K562 (cell line): ENCODE data around the gene WDR45B. TPM values are rescaled to one million over a fixed set of nuclear protein-coding genes. Genes with fewer than 3 reads are reported as not detected.

ENCODE experiments used
- ATF7 ChIP-seq: fragments of 450-650 bp; IDR thresholded peaks from 2 replicates; pipeline ENCODE4 v1.7.1; 2014; ENCODE audit warnings: mild to moderate bottlenecking, moderate library complexity
- FOXP1 ChIP-seq: sonication (generic); formaldehyde crosslinking; IDR thresholded peaks from 2 replicates; pipeline ENCODE4 v1.8.0; 2022; ENCODE audit warnings: mild to moderate bottlenecking, missing genetic modification reagents
- HNRNPK ChIP-seq: fragments of 200-400 bp; formaldehyde crosslinking; IDR thresholded peaks from one replicate; pipeline ENCODE4 v1.6.1; 2018; ENCODE audit warnings: mild to moderate bottlenecking, low read depth, low read length; ENCODE audit not compliant: poor library complexity, severe bottlenecking
- ILF3 ChIP-seq: fragments of 450-650 bp; IDR thresholded peaks from 2 replicates; pipeline ENCODE4 v1.6.1; 2018; ENCODE audit warnings: antibody characterized with exemption, mild to moderate bottlenecking, moderate library complexity, borderline replicate concordance
- MAZ ChIP-seq, 2 experiments: fragments of 450-650 bp in 1 of 2; sonication (generic) in 1 of 2; formaldehyde crosslinking; IDR thresholded peaks in 1 of 2; conservative IDR thresholded peaks in 1 of 2; 2 replicates each; pipeline versions ENCODE4 v1.4.0 to v1.5.0; 2020; ENCODE audit warnings: mild to moderate bottlenecking in 1 of 2, missing genetic modification reagents in 1 of 2
- PHF8 ChIP-seq: fragments of 200-600 bp; sonication (generic); IDR thresholded peaks from 2 replicates; pipeline ENCODE4 v1.6.1; 2012; ENCODE audit warnings: mixed run types, mild to moderate bottlenecking, inconsistent platforms, low read length, moderate library complexity, borderline replicate concordance
- POLR2H ChIP-seq: IDR thresholded peaks from 2 replicates; pipeline ENCODE4 v1.6.1; 2016; ENCODE audit warnings: missing genetic modification characterization, low read depth, mild to moderate bottlenecking, control low read depth, missing compliant biosample characterization, moderate library complexity
- RERE ChIP-seq: sonication (generic); formaldehyde crosslinking; IDR thresholded peaks from 2 replicates; pipeline ENCODE4 v1.8.0; 2023; ENCODE audit warnings: missing genetic modification reagents, mild to moderate bottlenecking, borderline replicate concordance
- SMARCC2 ChIP-seq: fragments of 450-650 bp; IDR thresholded peaks from 2 replicates; pipeline ENCODE4 v1.6.1; 2017; ENCODE audit warnings: antibody characterized with exemption, moderate library complexity, mild to moderate bottlenecking, low read depth
- TCF3 ChIP-seq: sonication (generic); formaldehyde crosslinking; IDR thresholded peaks from 2 replicates; pipeline ENCODE4 v1.4.0; 2020; ENCODE audit warnings: mild to moderate bottlenecking, missing genetic modification reagents
- ZBTB26 ChIP-seq: fragments of 450-650 bp; formaldehyde crosslinking; IDR thresholded peaks from 2 replicates; pipeline ENCODE4 v1.4.0; 2022; ENCODE audit warnings: missing genetic modification characterization
- ZFP30 ChIP-seq: fragments of 250-450 bp; sonication (Bioruptor Pico); IDR thresholded peaks from 2 replicates; pipeline ENCODE4 v1.8.0; 2022; ENCODE audit warnings: moderate library complexity, mild to moderate bottlenecking, inconsistent platforms, borderline replicate concordance
- ZMIZ1 ChIP-seq, 2 experiments: fragments of 150-350 bp in 1 of 2; IDR thresholded peaks; 2 replicates each; pipeline ENCODE4 v1.6.1; 2012 to 2016; ENCODE audit warnings: low read depth in 2 of 2, low read length in 2 of 2, mild to moderate bottlenecking in 1 of 2, moderate library complexity in 1 of 2
- ZNF143 ChIP-seq: sonication (generic); formaldehyde crosslinking; IDR thresholded peaks from 2 replicates; pipeline ENCODE4 v1.9.0; 2022; ENCODE audit warnings: mild to moderate bottlenecking, missing genetic modification reagents
- ZNF277 ChIP-seq: fragments of 250-450 bp; sonication (Bioruptor Pico); IDR thresholded peaks from 2 replicates; pipeline ENCODE4 v1.8.0; 2022; ENCODE audit warnings: inconsistent platforms, mild to moderate bottlenecking, moderate library complexity, borderline replicate concordance
- ZNF780A ChIP-seq: fragments of 250-450 bp; sonication (Bioruptor Pico); IDR thresholded peaks from 2 replicates; pipeline ENCODE4 v1.5.0; 2021; ENCODE audit warnings: mild to moderate bottlenecking
- polyA plus RNA-seq, 8 experiments: library from polyadenylated mRNA; depleted of rRNA in 4 of 8; stranded (reverse) in 5 of 8; unstranded in 3 of 8; fragments of >200 nt; fragmentation: Nextera tagmentation in 2 of 8; fragmentation: Illumina TruSeq in 1 of 8; extraction: Ambion mirVana in 2 of 8; extraction: Trizol in 1 of 8; gene quantifications; 2 replicates each; pipeline versions ENCODE4 v1.2.1 to v1.2.3, GENCODE V29; 2011 to 2014; ENCODE audit warnings: inconsistent platforms in 1 of 8, missing spikeins in 1 of 8
- total RNA-seq, 7 experiments: library from RNA; depleted of rRNA in 6 of 7; stranded (reverse); fragments of >200 nt in 6 of 7; fragmentation: Illumina TruSeq in 2 of 7; extraction: Trizol in 2 of 7; gene quantifications; 2 replicates each; pipeline versions ENCODE4 v1.2.1 to v1.2.3, GENCODE V29; 2011 to 2021; ENCODE audit warnings: low replicate concordance in 1 of 7

WDR45B gene
- total and polyA plus RNA-seq, 9 of the 15 experiments (the other 6 are each of a cell fraction or from before 2014, with no cell fraction given) = 0.72 to 74.4 (median 35.9) TPM

GRCh38 chr17:82648742-82649331 is 593 bp upstream of the WDR45B start (continued):
- TF ChIP-seq MAZ (CRISPR knock-in tag; conservative IDR thresholded peaks at IDR 0.05 in 1 of 2, IDR thresholded peaks at IDR 0.05 in 1 of 2) (peak in 1 of 2 experiments; percentile 10; a peak in 2 of 4 replicates), SMARCC2 (no peak), TCF3 (CRISPR knock-in tag) (no peak), PHF8 (no peak), ZNF277 (CRISPR knock-in tag) (no peak), ILF3 (no peak), HNRNPK (peak; percentile 82), POLR2H (tag) (no peak), ATF7 (no peak), ZFP30 (CRISPR knock-in tag) (no peak), ZNF143 (CRISPR knock-in tag) (no peak), ZMIZ1 (IDR thresholded peaks at IDR 0.05; ENCODE audit: low read depth in 2 of 2, low read length in 2 of 2) (no peak), ZBTB26 (CRISPR knock-in tag) (no peak), FOXP1 (CRISPR knock-in tag) (no peak), RERE (CRISPR knock-in tag) (no peak), ZNF780A (CRISPR knock-in tag) (no peak)
